MM.1S (cell line): Measurements from ENCODE around the gene HRH2.

ENCODE experiments used
- CTCF ChIP-seq: fragments of 300-600 bp; sonication (generic); IDR thresholded peaks from 2 replicates; pipeline ENCODE4 v1.5.1; 2016; ENCODE audit warnings: antibody characterized with exemption, low read length, mixed read lengths
- EZH2 ChIP-seq: fragments of 300-600 bp; sonication (generic); optimal IDR thresholded peaks from 2 replicates; pipeline ENCODE3; 2017; ENCODE audit warnings: low read depth, mild to moderate bottlenecking, antibody characterized with exemption, low read length, mixed read lengths
- EZH2phosphoT487 ChIP-seq: fragments of 300-600 bp; sonication (generic); IDR thresholded peaks from 2 replicates; pipeline ENCODE4 v1.6.1; 2018; ENCODE audit warnings: antibody characterized with exemption, low read length

GRCh38 chr5:175740014-175740413, 82.1 kb downstream of the HRH2 start:
- no peak for TF ChIP-seq CTCF
- TF ChIP-seq EZH2phosphoT487, result no peak
- TF ChIP-seq EZH2, result no peak
